Adrenal gland (tissue), 12 donors: ENCODE measurements around the gene TLN1. TPM values are rescaled to one million over a fixed set of nuclear protein-coding genes. Genes with fewer than 3 reads are reported as not detected.

ENCODE experiments used
- DNase-seq, 7 donors: peaks; one replicate each; pipeline ENCODE4 v3.0.0-alpha.2; 2019 to 2020
- H3K27ac ChIP-seq, 5 donors: fragments of 200-600 bp; sonication (generic) in 4 of 5; 1 replicate in 3 of 5; 2 replicates in 2 of 5; pipeline versions ENCODE4 v1.5.1 to v1.8.0; 2016 to 2020; ENCODE audit warnings: mild to moderate bottlenecking in 1 of 5
- H3K27me3 ChIP-seq: fragments of 200-600 bp; 2 replicates; pipeline ENCODE4 v1.8.0; 2021
- H3K36me3 ChIP-seq, 2 donors: fragments of 200-600 bp; replicated peaks in 1 of 2; 1 replicate in 1 of 2; 2 replicates in 1 of 2; pipeline versions ENCODE4 v1.5.1 to v1.8.0; 2018 to 2022
- H3K4me1 ChIP-seq, 2 donors: fragments of 200-600 bp; replicated peaks in 1 of 2; 1 replicate in 1 of 2; 2 replicates in 1 of 2; pipeline versions ENCODE4 v1.5.1 to v1.8.0; 2018 to 2021
- H3K4me3 ChIP-seq, 4 donors: fragments of 200-600 bp; sonication (generic) in 3 of 4; one replicate each; pipeline ENCODE4 v1.5.1; 2016 to 2018
- H3K9me3 ChIP-seq, 3 donors: fragments of 200-600 bp; sonication (generic) in 1 of 3; replicated peaks in 1 of 3; 1 replicate in 2 of 3; 2 replicates in 1 of 3; pipeline versions ENCODE4 v1.5.1 to v1.8.0; 2016 to 2021
- POLR2A ChIP-seq, 2 donors: fragments of 450-650 bp; IDR thresholded peaks; one replicate each; pipeline ENCODE4 v1.6.1; 2017; ENCODE audit warnings: antibody characterized with exemption in 2 of 2, mild to moderate bottlenecking in 2 of 2, moderate library complexity in 1 of 2
- WGBS, 4 donors: extraction: QIAGEN DNeasy Blood & Tissue Kit in 2 of 4; methylation state at CpG; one replicate each; pipeline versions ENCODE4 v1.1.5 to v1.1.7; 2013 to 2017; 5-methylcytosine and 5-hydroxymethylcytosine counted together
- intact Hi-C, 2 donors: fragments of 100-400 bp; cut with DNase I; formaldehyde crosslinking; loops; one replicate each; pipeline versions ENCODE4 v1.14.1 to v1.15.0; 2022 to 2023
- polyA plus RNA-seq, 3 donors: library from polyadenylated mRNA; stranded (reverse); fragments of 200-250 nt in 2 of 3; fragments of 350-450 nt in 1 of 3; fragmentation: Illumina TruSeq in 1 of 3; extraction: RNeasy Lipid Tissue Mini Kit (QIAGEN cat#74804) in 1 of 3; gene quantifications; one replicate each; pipeline ENCODE4 v1.2.3, GENCODE V29; 2013 to 2014
- total RNA-seq, 9 donors: library from RNA; depleted of rRNA in 4 of 9; stranded (reverse); fragments of >200 nt in 4 of 9; fragments of 120-200 nt in 1 of 9; fragmentation: NEBNext Ultra II Directional in 1 of 9; extraction: Animal tissue kit (Norgen Biotek cat#: 25700) in 1 of 9; gene quantifications; one replicate each; pipeline versions ENCODE4 v1.1.0 to v1.2.4, GENCODE V29; 2013 to 2023
- TF ChIP-seq, protein P1 (sequence below), 6 experiments: fragments of 450-650 bp in 4 of 6; fragments of 200-600 bp in 2 of 6; sonication (generic) in 1 of 6; IDR thresholded peaks; 1 replicate in 5 of 6; 2 replicates in 1 of 6; pipeline versions ENCODE4 v1.5.1 to v1.8.0; 2016 to 2021; ENCODE audit warnings: antibody characterized with exemption in 6 of 6, mild to moderate bottlenecking in 2 of 6, moderate library complexity in 1 of 6
- donor health status: healthy with polysubstance abuse.
- donor health status: Bipolar disorder and iron deficiency.
- donor health status: DM: yes; HTN: yes; CAD: no.
- donor health status: DM: no; HTN: no; CAD: no.
- donor health status: DM: no; HTN: no; CAD: no.
- donor health status: DM: yes; HTN: yes; CAD: no.

TLN1 gene
- total and polyA plus RNA-seq, 12 donors, result 157 to 565 (median 296) TPM

DNA sequence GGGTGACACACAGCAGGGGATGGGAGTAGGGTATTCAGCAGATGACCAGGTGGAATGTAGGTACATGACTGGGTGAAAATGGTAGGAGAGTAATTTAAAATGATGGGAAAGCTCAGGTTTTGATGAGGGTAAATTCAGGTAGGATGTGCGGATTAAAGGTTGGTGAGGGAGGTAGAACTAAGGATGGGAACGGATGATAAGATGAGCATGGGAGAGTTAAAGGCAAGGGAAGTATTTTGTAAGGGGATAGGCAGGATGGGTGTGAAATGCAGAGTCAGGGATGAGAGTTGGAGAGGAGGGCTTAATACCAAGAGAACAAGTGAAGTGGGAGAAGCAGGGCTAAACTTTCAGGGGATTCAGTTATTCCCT, 1.5 kb downstream of the TLN1 start:
- no peak for DNase-seq
- Histone ChIP-seq H3K27me3 (no peaks in the 10 kb centered on the region), H3K36me3 (peaks cover 0 to 16% of the 10 kb centered on the region in 2 donors), H3K27ac (peak overlapping the region in 4 of 5 donors; percentile 83 to 99 (median 94)), H3K4me1 (peaks cover 56 to 70% of the 10 kb centered on the region in 2 donors), H3K4me3 (peak overlapping the region in 1 of 4 donors; percentile 90), H3K9me3 (no peaks in the 10 kb centered on the region)
- WGBS, 4 donors, result 63 to 73% (median 71%) methylated on average over 2 of the region's 2 CpGs
- no peak for TF ChIP-seq POLR2A (IDR thresholded peaks at IDR 0.05)
- TF ChIP-seq, protein P1, sequence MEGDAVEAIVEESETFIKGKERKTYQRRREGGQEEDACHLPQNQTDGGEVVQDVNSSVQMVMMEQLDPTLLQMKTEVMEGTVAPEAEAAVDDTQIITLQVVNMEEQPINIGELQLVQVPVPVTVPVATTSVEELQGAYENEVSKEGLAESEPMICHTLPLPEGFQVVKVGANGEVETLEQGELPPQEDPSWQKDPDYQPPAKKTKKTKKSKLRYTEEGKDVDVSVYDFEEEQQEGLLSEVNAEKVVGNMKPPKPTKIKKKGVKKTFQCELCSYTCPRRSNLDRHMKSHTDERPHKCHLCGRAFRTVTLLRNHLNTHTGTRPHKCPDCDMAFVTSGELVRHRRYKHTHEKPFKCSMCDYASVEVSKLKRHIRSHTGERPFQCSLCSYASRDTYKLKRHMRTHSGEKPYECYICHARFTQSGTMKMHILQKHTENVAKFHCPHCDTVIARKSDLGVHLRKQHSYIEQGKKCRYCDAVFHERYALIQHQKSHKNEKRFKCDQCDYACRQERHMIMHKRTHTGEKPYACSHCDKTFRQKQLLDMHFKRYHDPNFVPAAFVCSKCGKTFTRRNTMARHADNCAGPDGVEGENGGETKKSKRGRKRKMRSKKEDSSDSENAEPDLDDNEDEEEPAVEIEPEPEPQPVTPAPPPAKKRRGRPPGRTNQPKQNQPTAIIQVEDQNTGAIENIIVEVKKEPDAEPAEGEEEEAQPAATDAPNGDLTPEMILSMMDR (IDR thresholded peaks at IDR 0.05), result no peak
- intact Hi-C loops, result loop anchor here in 1 of 2 donors (5.0 kb wide), 1 partner anchor 68 kb away; no protein-coding TSS in a partner anchor

DNA sequence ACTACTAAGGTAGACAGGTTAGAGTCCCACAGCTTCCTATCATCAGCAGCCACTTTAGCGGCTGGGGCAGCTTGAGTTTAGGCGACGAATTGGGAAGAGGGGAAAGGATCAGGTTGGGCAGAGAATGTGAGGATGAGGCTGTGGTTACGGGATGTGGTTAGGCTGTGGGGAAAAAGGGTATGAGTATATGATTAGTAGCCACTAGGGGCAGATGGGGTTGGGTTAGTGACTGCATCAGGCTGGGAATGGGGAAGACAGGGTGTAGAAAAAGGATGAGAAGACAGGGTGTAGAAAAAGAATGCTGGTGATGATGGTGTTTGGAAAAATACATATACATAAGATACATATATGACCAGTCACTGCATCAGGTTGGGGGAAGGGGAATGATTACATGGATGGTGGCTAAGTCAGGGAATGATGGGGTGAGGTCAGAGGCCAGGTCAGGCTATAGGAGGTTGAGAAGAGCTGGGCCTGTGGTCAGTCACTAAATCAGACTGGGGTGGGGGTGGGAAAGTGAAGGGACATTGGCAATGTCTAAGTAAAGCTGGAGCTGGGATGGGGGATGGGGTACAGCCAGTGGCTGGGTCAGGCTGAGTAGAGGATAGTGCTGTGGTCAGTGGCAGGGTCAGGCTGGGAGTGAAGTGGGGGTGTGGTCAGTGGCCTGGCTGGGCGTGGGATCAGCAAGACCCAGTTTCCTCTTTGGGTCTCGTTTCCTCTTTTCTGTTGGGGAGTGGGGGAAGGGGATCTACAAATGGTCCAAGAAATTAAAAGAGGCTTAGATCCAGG, 2.1 kb downstream of the TLN1 start:
- 19 to 26% (median 20%) methylated on average over 6 of the region's 6 CpGs for WGBS, 4 donors
- peak overlapping the region in 4 of 5 donors; percentile 60 to 99 (median 90) for H3K27ac ChIP-seq
- no peaks in the 10 kb centered on the region for H3K27me3 ChIP-seq
- no peaks in the 10 kb centered on the region for H3K9me3 ChIP-seq
- peaks cover 0 to 16% of the 10 kb centered on the region in 2 donors for H3K36me3 ChIP-seq
- H3K4me1 ChIP-seq, result peaks cover 56 to 70% of the 10 kb centered on the region in 2 donors
- intact Hi-C loops, result loop anchor here in 1 of 2 donors (5.0 kb wide), 2 partner anchors 38 to 68 kb away; no protein-coding TSS in a partner anchor
- DNase-seq, result peak; percentile 59 to 82 (median 64)
- H3K4me3 ChIP-seq, result peak overlapping the region in 1 of 4 donors; percentile 90
- peak in 1 of 2 donors; percentile 13 for TF ChIP-seq POLR2A (IDR thresholded peaks at IDR 0.05)
- TF ChIP-seq, protein P1 (IDR thresholded peaks at IDR 0.05), result peak; percentile 43 to 72 (median 58)

DNA sequence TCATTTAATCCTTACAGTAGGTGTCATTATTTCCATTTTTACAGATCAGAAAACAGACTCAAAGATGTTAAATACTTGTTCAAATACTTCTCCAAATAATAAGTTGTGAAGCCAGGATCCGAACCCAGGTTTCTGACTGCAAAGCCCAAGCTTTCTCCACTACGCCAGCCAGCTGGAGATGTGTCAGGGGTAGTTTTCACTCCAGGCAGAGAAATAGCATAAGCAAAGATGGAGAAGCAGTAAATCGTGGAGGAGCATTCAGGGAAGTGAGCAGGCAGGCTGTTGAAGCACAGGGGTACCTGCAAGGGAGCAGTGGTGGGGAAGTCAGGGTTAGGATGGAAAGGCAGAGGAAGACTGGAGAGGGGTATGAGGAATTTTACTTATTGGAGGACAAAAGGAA, 2.9 kb downstream of the TLN1 start:
- TF ChIP-seq, protein P1 (IDR thresholded peaks at IDR 0.05), result no peak
- TF ChIP-seq POLR2A (IDR thresholded peaks at IDR 0.05), result no peak
- Histone ChIP-seq H3K27ac (peak overlapping the region in 4 of 5 donors; percentile 49 to 99 (median 78)), H3K4me3 (peak overlapping the region in 1 of 4 donors; percentile 90), H3K9me3 (no peaks in the 10 kb centered on the region), H3K4me1 (peaks cover 56 to 64% of the 10 kb centered on the region in 2 donors), H3K27me3 (no peaks in the 10 kb centered on the region), H3K36me3 (peaks cover 0 to 17% of the 10 kb centered on the region in 2 donors)
- WGBS, 4 donors, result 35 to 55% (median 39%) methylated on average over 3 of the region's 3 CpGs
- intact Hi-C loops, result loop anchor here in 1 of 2 donors (5.0 kb wide), 1 partner anchor 37 kb away; no protein-coding TSS in a partner anchor
- DNase-seq, result no peak
